Measurements from ENCODE around the gene CNPPD1.

CNPPD1 gene

DNA sequence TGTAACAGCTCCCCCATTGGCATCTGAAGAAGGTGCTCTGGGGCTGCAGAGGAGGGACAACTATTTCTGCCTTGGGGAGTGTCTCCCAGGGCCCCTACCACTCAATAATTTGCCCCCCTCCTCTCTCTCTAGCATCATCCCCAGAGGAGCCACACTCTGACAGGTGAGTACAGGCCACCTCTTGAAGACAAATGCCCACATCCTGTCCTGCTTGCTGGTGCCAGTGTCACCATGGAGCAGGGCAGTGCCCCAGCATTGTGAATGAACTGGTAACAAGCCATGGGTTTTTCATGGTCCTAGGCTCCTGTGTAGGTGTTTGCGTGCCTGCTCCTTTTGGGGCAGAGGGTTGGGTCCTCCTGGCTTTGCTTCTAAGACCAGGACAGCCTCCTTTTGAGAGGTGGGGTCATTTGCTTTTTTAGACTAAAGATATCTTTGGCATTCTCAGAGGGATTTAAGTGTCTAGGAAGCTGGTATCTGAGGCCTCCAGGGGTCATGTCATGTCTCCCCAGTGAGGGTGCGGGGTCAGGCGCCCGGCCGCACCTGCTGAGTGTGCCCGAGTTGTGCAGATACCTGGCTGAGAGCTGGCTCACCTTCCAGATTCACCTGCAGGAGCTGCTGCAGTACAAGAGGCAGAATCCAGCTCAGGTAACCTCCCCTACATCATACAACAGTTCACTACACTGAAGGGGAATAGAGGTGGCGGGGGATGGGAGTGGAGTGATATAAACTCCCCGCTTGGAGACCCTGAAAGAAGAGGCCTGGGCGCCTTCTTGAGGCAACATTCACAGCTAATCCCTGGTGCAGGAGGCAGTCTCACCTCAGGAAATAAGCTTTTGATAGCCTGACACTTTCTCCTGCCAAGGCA, 3.1 kb upstream of the CNPPD1 start:
- FAIRE-seq (no peak), DNase-seq (ENCODE audit: low spot score) (no peak)

DNA sequence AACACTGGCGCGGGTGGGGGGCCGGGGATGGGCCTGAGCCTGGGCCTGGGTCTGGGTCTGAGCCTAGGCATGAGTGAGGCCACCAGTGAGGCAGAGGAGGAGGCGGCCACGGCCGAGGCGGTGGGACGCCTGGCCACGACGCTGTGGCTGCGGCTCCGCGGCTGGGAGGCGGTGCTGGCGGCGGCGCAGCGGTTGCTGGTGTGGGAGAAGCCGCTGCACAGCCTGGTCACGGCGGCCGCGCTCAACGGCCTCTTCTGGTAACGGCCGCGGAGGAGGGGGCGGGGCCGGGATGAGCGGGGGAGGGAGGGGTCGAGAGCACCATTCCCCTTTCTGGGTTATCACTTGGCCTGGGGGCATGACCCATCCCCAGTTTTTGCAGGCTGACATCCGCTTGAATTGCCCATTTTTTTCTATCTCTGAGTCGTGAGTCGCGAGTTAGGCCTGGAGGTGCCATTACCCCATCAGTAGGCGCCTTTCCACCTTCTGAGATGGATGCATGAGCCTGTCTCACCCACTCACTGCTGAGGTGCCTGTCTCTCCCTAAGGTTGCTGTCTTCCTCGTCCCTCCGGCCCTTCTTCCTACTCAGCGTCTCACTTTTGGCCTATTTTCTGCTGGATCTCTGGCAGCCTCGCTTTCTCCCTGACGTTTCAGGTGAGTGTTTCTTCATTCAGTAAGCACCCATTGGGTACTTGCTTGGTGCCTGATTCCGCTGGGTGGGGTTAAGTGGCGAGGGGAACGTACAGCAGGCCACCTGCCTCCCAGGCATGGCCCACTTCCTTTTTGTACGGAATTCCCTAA, 1.9 kb upstream of the CNPPD1 start:
- FAIRE-seq, result no peak

DNA sequence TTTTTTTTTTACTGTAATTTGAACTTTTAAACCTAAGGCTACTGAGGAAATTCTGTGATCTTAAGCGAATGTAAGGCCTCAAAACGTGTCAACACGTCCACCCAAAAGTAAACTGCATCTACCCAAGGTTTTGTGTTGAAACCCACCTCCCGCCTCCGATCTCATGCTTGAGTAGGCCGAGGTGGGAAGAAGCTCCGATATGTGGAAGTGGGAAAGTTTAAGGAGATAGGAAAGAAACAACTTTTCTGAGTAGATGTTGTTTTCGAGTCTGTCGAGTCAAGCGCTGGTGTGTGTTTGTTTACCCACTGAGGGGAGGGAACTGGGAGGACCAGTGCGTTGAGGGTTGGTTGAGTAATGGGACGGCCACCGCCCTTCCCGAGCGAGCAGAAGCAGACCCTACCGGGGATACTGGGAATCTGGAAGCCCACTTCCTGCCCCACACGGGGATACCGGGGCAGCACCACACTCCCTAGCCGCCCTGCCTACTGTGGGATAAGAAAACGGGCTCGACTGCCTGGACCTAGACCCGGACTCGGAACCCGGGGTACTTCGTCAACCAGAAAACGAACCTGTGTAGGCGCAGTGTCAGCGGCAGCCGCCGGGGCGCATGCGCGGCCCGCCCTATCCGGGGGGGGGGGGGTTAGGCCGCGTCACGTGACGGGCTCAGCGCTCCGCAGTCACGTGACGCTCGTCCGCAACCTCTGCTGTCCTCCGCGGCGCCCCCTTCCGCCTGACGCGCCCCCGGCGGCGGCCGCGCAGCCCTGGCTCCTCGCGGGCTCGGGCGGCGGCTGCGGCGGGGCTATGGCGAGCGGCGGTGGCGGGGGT, 1.0 kb upstream of the CNPPD1 start, which contains the start of gene RETREG2:
RETREG2 (plus strand) TSS at position 724 of the 825 bp plus-strand sequence; CDS start at position 802, 78 bp downstream.
- FAIRE-seq, result no peak
- peak; percentile 82 for DNase-seq (ENCODE audit: low spot score)

More for the DNA sequence above, 1.9 kb upstream of the CNPPD1 start:
- peak; percentile 19 for DNase-seq (ENCODE audit: low spot score)

DNA sequence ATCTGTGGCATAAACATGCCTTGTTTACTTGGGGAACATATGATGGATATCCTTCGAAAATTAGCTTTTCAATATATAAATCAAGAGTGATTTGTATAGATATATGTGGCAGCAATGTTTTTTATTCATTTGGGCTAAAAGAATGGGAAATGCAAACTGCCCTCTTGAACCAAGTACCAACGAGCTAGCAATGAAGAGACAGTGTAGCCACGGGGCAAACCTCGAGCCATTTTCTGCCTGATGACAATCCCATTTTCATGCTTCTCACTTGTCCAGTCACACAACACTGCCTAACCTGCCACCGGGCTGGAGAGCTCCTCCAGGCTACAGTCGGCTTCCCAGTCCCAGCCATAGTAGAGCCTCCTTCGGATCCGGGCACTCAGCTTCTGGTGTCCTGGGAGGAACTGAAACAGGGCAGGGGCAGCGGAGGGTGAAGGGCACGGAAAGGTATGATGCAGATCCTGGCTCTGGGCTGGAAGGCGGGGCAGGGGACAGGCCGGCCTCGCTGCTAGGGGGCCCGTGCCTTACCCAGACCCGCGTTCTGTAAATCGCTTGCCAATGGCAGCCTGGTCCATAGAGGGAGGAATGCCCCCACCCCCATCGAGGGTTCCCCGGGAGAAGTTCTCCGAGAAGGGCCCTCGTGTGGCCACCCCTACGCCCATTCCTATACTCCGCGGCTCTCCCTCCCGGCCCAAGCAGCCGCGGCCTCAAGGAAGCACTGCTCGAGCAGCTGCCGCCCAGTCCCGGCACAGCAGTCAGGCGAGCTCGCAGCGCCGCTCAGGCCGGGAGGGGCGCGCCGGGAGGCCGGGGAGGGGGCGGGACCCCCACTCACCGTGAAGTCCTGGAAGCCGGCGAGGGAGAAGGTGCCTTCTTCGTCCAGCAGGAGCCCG, 552 bp downstream of the CNPPD1 start:
- no peak for FAIRE-seq
- peak; percentile 22 for DNase-seq (ENCODE audit: low spot score)

DNA sequence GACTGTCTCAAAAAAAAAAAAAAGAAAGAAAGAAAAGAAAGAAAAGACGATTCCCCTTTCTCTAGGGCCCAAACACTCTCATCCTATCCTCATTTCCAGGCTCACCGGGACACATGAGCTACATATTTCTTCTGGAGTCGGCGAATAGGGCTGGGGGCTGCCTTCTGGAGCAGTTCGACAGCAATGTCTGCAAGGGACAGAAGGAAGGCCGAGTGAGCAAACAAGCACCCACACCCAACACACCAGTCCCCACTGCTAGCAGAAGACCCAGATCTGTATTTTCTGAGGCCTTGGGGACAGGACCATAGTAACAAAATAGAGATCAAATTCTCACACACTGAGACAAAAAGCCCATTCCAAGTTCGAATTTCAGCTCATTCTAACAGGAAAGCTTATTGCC, 1.2 kb downstream of the CNPPD1 start:
- no peak for DNase-seq (ENCODE audit: low spot score)
- no peak for FAIRE-seq

DNA sequence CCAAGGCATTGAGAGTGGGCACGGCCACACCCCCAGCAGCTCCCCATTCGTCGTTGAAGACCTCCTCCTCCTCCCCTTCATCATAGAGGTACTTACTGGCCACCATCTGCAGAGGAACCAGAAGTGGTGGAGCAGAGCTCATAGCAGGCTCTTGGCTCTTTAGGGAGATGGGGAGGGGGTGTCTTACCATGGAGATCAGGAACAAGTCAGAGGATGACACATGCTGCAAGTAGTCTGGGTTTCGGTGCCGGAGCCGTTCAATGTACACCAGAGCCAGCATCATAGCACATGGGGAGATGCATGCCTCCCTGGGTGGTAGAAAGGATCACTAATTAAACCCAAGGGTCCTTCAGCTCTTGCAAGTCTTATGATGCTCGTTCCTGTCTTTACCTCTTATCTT, 1.9 kb downstream of the CNPPD1 start:
- DNase-seq (ENCODE audit: low spot score) (no peak), FAIRE-seq (no peak)

DNA sequence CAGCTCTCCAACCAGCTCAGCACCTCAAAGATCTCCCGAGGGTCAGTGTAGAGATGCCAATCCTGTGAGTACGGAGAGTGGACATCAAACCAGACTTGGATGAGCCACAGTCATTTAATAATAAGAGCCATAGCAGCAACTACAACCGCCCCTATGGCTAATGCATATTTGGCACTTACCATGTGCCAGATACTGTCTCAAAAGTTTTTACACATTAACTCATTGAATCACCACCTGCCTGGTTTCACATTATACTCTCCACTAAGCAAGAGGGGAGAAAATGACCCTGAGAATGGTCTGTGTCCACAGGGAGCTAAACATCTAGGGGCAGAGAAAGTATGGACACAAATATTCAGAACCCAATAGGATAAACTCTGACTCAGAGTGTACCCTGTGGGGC, 2.6 kb downstream of the CNPPD1 start:
- FAIRE-seq (no peak), DNase-seq (ENCODE audit: low spot score) (peak; percentile 37)

DNA sequence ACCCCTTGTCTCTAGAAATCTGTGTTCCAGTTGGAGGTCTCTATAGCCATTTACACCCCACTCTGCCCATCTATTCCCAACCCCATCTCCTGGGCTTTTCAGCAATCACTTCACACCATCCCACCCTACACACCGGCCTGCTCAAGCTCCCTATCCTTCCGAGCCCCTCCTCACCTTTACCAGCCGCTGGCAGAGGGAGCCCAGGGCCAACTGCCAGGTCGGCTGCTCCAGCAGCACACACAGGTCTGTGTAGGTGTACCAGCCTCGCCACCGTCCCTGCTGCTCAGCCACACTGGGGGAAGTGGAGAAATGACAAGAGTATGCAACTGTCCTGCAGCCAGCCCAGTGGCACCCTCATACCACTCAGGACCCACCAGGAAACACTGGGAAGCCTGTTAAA, 3.5 kb downstream of the CNPPD1 start:
- FAIRE-seq, result no peak
- DNase-seq (ENCODE audit: low spot score), result no peak

DNA sequence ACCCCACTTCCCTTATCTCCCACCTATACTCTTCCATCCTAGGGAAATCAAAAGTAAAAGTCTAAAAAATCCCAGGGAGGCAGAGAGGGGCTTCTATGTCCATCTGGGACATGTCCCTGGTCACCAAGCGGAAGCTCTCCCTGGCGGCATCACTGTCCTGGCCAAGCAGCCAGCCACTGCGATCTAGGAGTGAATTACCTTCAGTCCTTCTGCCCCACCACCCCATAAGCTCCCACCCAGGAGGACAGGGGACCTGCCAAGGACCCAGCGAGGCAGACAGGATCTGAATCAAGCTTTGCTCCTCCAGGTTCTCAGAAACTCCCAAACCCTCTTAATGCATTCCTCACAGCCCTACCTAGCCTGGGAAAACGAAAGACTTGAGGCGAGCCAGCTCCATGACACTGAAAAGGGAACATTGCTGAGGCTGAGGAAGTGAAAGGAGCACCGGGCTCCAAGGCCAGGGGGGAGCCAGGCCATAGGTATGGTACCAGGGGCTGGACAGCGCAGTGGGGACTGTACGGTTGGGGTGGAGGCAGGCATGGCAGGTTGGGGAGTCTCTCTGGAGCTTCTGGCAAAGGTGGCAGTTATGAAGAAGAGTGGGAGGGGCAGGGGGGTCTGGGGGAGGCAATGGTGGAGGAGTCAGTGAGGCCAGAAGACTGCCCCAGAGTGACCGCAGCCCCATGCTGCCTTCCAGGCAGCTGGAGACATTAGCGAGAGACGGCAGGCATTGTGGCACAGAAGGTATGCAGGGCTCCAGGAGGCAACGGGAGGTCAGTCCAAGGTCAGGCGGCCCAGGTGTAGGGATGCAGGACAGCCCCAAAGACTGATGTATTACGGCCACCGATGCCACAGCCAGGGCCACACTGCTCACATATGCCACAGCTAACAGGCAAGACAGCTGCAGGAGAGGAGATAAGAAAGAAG, 4.2 kb downstream of the CNPPD1 start:
- FAIRE-seq (no peak), DNase-seq (ENCODE audit: low spot score) (no peak)

DNA sequence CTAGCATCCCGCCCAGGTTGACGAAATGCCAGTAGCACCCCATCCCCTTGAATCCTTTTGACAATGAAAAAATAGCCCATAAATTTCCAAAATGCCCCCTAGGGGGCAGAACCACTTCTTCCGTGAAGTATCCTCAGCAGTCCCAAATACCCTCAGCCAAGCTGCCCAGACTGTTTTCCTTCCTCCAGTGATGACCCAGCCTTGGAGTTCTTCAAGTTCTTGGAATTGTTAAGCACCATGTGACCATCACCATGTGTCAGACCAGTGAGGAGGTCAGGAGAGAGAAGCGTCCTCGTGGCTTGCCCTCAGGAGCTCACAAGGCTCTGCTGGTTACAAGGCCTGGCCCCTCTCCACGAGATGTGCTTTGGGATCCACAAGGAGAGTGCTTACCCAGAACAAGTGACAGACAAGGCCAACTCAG, 5.5 kb downstream of the CNPPD1 start:
- DNase-seq (ENCODE audit: low spot score) (peak; percentile 54), FAIRE-seq (no peak)

DNA sequence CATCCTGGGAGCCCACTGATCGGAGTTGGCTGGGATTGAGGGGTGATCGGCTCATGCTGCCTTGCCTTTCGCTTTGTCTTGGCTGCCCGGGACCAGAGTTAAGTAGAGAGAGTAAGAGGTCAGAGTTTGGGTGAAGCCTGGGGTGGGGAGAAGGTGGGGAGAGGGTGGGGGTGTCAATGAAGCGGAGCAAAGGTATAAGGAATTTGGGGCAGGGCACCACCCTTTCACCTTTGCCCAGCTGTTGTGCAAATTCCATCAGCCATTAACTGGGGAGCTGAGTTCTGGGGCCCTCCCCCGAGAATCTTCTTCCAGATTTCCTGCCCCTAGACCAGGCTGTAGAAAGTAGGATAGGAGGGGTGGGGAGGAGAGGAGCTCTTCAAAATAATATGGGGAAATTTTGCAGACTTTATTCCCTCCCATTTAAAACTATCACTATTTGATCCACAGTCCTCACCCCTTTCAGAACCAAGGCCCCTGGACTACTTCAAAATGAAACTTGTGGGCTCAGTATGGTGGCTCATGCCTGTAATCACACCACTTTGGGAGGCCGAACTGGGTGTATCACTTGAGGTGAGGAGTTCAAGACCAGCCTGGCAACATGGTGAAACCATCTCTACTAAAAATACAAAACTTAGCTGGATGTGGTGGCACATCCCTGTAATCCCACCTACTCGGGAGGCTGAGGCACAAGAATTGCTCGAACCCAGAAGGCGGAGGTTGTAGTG, 6.6 kb downstream of the CNPPD1 start, which contains the start of gene SLC23A3:
SLC23A3 (minus strand) TSS at position 100 of the 725 bp plus-strand sequence; CDS start at position 55, 45 bp downstream.
- FAIRE-seq, result no peak

DNA sequence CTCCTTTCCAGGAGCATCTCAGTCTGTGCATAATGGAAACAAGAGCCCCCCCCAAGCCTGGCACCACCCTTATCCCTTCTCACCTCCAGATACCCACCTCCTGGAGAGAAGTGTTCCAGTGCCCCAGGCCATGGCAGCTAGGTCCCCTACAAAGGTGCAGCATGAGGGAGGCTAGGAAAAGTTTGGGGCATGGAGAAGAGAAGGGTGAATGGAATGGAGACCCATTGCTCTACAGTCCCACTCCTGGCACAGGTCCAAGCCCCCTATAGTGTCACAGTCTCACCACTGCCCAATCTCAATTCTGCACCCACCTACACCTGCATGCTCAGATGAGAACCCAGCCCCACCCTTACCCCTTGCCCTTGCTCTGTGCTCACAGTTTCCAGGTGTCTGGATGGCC, 7.8 kb downstream of the CNPPD1 start:
- FAIRE-seq (no peak), DNase-seq (ENCODE audit: low spot score) (no peak)

More for the DNA sequence above, 6.6 kb downstream of the CNPPD1 start, which contains the start of gene SLC23A3:
- DNase-seq (ENCODE audit: low spot score), result no peak

DNA sequence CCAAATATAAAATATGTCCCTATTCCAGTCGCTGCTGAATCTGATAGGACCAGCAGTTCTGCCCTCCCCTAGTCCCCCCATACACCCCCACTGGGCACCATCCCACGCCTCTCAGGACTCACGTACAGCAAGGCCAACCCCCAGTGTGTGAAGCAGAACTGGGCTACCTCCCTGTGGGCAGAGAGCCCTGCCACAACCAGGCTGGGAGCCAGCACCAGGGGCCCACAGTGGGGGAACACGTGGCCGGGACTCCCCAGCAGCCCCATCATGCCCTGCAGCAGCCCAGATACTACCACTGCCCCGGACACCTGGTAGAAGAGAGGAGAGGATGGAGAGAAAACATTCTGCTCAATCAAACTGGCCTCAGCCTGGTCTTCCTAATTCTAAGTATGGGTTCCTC, 8.2 kb downstream of the CNPPD1 start:
- DNase-seq (ENCODE audit: low spot score) (no peak), FAIRE-seq (no peak)

DNA sequence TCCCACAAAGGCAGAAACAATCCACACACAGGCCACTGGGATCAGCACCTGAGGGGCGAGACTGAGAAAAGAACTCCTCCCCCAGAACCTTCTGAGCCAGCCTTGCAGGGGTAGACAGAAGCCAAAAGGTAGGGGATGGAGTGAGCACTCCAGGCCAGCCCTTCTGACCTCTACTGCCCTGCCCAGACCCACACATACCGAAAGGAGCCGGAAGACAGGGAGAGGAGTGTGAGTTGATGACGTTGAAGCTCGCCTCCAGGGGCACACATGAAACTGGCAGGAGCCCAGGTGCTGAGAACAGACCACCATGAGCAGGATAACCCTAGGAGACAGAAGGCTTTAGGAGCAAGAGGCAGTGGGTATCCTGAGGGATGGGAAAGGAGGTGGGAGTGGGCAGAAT, 8.7 kb downstream of the CNPPD1 start:
- no peak for FAIRE-seq

DNA sequence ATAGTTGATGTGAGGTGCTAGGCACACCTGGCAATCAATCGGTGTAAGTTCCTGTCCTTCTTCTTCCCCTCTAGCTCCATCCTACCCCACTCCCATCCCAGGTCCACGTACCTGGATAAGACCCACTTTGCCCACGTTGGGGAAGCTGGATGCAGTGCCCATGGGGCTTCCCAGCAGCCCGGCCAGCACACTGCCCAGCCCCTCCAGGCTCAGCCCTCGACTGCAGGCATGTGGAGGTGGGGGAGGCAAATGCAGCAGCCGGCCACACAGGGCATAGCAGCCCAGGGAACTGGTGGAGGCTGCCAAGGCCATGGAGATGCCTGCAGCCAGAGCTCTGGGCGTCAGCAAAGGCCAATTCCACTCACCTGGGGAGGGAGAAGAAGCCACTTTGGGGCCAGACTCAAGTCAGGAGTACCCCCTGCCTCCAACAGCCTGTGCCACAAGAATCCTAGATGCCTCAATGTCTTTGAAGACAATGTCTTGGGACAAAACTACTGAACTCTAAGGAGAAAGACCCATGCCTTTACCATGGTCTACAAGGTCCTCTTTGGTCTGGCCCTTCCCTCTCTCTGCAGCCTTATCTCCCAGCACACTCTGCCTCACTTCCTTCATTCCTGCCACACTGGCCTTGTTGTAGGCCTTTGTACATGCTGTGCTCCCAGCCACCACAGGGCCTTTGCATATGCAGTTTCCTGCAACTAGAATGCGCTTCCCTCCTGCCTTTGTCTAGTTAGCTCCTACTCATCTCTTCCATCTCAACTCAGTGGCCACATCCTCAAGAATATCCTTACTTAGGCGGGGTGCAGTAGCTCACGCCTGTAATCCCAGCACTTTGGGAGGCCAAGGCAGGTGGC, 11.4 kb downstream of the CNPPD1 start:
- FAIRE-seq (no peak), DNase-seq (ENCODE audit: low spot score) (no peak)

More for the DNA sequence above, 8.7 kb downstream of the CNPPD1 start:
- no peak for DNase-seq (ENCODE audit: low spot score)

DNA sequence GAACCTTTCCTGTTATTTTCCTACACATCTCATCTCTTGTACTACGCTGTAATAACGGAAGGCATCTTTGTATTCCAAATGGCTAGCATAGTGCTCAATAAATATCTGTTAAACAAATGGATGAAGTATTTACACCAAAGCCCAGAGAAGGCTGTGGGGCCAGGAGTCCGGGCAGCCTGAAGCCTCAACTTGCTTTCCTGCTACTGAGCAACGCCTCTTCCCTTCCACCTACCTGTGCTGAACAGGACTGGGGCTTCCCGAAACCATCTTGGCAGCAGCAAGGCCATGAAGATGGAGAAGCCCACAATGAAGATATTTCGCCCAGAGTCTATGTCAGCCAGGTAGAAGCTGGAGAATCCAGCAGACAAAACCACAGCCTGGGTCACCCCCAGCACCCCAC, 13.6 kb downstream of the CNPPD1 start:
- DNase-seq (ENCODE audit: low spot score) (no peak), FAIRE-seq (no peak)

DNA sequence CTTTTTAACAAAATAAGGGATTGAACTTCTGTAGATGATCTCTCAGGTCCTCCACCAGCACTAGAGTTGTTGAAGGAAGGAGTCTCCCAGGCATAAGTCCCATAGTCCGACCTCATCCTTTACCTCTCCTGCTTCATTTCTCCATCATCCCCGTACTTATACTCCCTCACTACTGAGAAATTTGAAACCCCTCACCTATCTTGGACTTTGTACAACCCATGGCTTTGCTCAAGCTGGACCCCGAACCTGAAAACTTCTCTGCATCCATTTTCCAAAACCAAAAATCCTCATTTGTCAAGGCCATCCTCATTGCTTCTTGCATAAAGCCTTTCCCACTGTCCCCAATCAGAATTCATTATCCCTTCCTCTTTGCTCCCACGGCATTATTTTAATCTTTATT, 15.6 kb downstream of the CNPPD1 start:
- FAIRE-seq, result no peak
- DNase-seq (ENCODE audit: low spot score), result no peak
